ENCODE measurements around the gene C5orf52. TPM values are rescaled to one million over a fixed set of nuclear protein-coding genes. Genes with fewer than 3 reads are reported as not detected.

C5orf52 gene
- total and polyA plus RNA-seq, 7 donors: not detected

DNA sequence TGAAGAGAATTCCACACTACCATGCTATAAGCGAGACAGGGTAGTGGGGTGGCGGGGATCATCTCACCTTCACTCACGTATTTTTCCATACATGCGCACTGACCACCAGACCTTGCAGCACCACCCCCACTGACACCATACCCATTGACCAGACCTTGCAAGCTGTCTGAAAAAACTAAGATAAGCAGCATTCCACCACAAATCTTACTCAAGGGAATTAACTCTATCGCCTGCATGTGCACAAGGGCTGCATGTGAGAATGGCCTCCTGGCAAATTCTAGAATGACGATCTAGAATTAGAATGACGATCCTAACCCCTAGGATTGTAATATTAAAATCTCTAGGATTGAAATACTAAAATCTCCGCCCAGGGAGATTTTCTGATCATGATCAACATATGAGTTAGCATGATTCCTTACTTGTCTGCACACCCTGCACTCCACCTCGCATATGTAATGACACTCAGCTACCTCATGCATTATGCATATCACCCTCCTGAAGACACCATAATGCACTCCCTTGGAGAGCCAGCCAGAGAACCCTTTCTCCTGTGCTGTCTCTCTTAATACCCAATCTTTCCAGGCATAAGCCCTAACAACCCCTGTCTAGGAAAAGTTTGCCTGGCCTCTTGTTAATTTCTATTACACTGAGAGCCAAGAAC, 30.8 kb upstream of the C5orf52 start:
- WGBS, 3 donors: 83 to 89% (median 88%) methylated on average over 9 of the region's 9 CpGs
- no peak overlapping the region for H3K4me3 ChIP-seq
- H3K27me3 ChIP-seq (ENCODE audit: insufficient read depth in 3 of 3, low read length in 2 of 3): no peaks in the 10 kb centered on the region
- H3K27ac ChIP-seq: no peak overlapping the region
- TF ChIP-seq, protein P1, sequence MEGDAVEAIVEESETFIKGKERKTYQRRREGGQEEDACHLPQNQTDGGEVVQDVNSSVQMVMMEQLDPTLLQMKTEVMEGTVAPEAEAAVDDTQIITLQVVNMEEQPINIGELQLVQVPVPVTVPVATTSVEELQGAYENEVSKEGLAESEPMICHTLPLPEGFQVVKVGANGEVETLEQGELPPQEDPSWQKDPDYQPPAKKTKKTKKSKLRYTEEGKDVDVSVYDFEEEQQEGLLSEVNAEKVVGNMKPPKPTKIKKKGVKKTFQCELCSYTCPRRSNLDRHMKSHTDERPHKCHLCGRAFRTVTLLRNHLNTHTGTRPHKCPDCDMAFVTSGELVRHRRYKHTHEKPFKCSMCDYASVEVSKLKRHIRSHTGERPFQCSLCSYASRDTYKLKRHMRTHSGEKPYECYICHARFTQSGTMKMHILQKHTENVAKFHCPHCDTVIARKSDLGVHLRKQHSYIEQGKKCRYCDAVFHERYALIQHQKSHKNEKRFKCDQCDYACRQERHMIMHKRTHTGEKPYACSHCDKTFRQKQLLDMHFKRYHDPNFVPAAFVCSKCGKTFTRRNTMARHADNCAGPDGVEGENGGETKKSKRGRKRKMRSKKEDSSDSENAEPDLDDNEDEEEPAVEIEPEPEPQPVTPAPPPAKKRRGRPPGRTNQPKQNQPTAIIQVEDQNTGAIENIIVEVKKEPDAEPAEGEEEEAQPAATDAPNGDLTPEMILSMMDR (IDR thresholded peaks at IDR 0.05): no peak
- no peaks in the 10 kb centered on the region for H3K9me3 ChIP-seq
- ATAC-seq (no peak), DNase-seq (no peak)
- intact Hi-C loops (cut with DNase I): no loop called here
- H3K4me1 ChIP-seq: no peaks in the 10 kb centered on the region
- H3K36me3 ChIP-seq (ENCODE audit: insufficient read depth in 1 of 2, low read depth in 1 of 2): no peaks in the 10 kb centered on the region

DNA sequence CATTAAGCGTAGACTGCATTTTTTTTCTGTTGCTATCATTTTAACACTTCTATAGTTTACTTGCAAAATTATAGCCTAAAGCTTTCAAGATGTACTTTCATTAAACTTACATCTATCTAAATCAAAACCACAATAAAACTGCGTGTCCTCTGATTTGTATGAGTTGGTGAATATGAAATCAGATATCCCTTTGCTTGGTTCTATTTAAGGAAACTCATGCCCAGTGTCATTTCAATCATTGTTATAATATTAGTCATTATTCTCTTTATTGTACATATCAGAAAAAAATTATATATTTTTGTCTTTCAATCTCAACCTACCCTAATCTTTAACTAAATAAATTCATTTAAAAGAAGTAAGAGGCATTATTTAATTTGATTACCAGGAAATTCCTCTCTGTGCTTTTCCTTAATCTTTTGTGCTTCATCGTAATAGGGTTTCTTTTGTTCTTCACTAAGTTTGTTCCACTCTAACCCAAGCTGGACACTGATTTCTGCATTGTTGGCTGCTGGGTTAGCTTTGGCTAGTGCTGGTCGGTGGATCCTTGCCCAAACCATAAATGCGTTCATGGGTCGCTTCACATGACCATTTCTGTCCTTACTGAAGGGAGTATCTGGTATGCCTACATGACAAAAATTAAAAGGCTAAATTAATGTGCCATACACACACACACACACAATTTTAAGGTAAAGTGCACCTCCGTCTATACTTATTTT, 22.9 kb upstream of the C5orf52 start:
- TF ChIP-seq, protein P1 (IDR thresholded peaks at IDR 0.05): no peak
- no peaks in the 10 kb centered on the region for H3K9me3 ChIP-seq
- 45 to 53% (median 47%) methylated on average over 7 of the region's 7 CpGs for WGBS, 3 donors
- no peak overlapping the region for H3K27ac ChIP-seq
- H3K36me3 ChIP-seq (ENCODE audit: insufficient read depth in 1 of 2, low read depth in 1 of 2): no peaks in the 10 kb centered on the region
- no peak for ATAC-seq
- H3K4me3 ChIP-seq: no peak overlapping the region
- no peaks in the 10 kb centered on the region for H3K4me1 ChIP-seq
- intact Hi-C loops (cut with DNase I): no loop called here
- no peak for DNase-seq
- peaks cover 0 to 15% (median 5%) of the 10 kb centered on the region in 3 donors for H3K27me3 ChIP-seq (ENCODE audit: insufficient read depth in 3 of 3, low read length in 2 of 3)

DNA sequence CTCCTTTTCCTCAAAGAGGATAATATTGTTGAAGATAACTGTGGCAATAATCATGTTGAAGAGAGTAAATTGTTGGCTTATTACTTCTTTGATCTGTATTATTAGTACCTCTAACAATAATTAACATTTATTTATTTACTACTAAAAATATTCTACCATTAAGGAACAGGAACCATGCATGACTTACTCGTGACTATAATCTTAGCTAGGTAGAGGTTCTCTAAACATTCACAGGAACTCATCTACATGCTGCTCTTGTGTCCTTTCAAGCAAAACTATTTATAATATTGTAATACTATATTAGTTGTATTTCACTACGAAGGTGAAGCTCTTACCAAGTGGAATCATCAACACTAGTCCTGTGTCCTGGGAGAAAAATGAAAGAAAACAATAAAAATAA, 22.2 kb upstream of the C5orf52 start:
- no peak overlapping the region for H3K4me3 ChIP-seq
- ATAC-seq (no peak), DNase-seq (no peak)
- no peak overlapping the region for H3K27ac ChIP-seq
- peaks cover 0 to 15% (median 5%) of the 10 kb centered on the region in 3 donors for H3K27me3 ChIP-seq (ENCODE audit: insufficient read depth in 3 of 3, low read length in 2 of 3)
- intact Hi-C loops (cut with DNase I): no loop called here
- no peaks in the 10 kb centered on the region for H3K9me3 ChIP-seq
- no peaks in the 10 kb centered on the region for H3K4me1 ChIP-seq
- WGBS, 3 donors: 55 to 91% (median 69%) methylated on average over 2 of the region's 2 CpGs
- TF ChIP-seq, protein P1 (IDR thresholded peaks at IDR 0.05): no peak
- H3K36me3 ChIP-seq (ENCODE audit: insufficient read depth in 1 of 2, low read depth in 1 of 2): no peaks in the 10 kb centered on the region

DNA sequence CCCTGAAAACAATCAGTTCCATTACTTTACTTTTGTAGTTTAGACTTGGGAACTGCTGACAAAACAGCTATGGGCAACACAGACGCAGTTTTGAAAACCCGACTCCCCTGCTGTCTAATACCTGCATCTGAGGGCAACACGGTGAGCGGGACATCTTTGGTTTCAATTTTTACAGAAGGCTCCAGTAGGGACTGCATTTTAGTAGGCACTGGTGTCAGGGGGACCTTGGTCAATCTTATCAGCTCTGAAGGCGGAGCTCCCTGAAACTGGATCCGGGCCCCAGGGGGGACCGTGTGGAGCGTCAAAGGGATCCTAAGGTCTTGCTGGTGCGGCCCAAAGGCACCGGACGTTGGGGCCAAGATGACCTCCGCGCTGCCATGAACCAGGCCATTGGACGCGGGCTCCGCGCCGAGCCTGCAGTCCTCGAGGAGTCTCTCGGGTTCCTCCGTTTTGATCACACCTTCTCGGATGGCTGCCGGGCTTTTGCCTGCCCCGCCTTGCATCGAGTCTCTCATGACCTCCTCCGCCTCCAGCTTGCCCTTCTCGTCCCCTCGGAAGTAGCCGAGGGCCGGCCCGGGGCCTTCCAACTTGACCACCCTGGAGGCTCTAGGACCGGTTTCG, 20.2 kb upstream of the C5orf52 start:
- H3K27me3 ChIP-seq (ENCODE audit: insufficient read depth in 3 of 3, low read length in 2 of 3): peaks cover 0 to 15% (median 5%) of the 10 kb centered on the region in 3 donors
- H3K36me3 ChIP-seq (ENCODE audit: insufficient read depth in 1 of 2, low read depth in 1 of 2): no peaks in the 10 kb centered on the region
- H3K4me3 ChIP-seq: no peak overlapping the region
- no peaks in the 10 kb centered on the region for H3K9me3 ChIP-seq
- intact Hi-C loops (cut with DNase I): no loop called here
- TF ChIP-seq, protein P1 (IDR thresholded peaks at IDR 0.05): no peak
- peak in 1 of 2 donors; percentile 47 for DNase-seq
- H3K27ac ChIP-seq: no peak overlapping the region
- H3K4me1 ChIP-seq: no peaks in the 10 kb centered on the region
- 77 to 80% (median 79%) methylated on average over 29 to 33 of the region's 33 CpGs for WGBS, 3 donors
- no peak for ATAC-seq

All from psoas muscle (tissue), 8 donors.